Lower leg skin (tissue), 4 donors: ENCODE results near the gene TBC1D22A. TPM values are rescaled to one million over a fixed set of nuclear protein-coding genes. Genes with fewer than 3 reads are reported as not detected.

Source experiments
- DNase-seq, 2 donors: peaks; one replicate each; pipeline ENCODE4 v3.0.0-alpha.2; 2019; ENCODE audit warnings: low spot score in 2 of 2
- H3K4me3 ChIP-seq: fragments of 200-600 bp; sonication (generic); 2 replicates; pipeline ENCODE4 v1.5.1; 2017; ENCODE audit warnings: mild to moderate bottlenecking, low read depth; ENCODE audit not compliant: poor library complexity, severe bottlenecking
- POLR2A ChIP-seq, 2 donors: fragments of 450-650 bp; IDR thresholded peaks; one replicate each; pipeline ENCODE4 v1.6.1; 2016 to 2017; ENCODE audit warnings: antibody characterized with exemption in 2 of 2, mild to moderate bottlenecking in 1 of 2, moderate library complexity in 1 of 2
- WGBS, 2 donors: methylation state at CpG; one replicate each; pipeline ENCODE4 v1.1.5; 2018; 5-methylcytosine and 5-hydroxymethylcytosine counted together
- intact Hi-C: fragments of 100-400 bp; cut with DNase I; formaldehyde crosslinking; loops from one replicate; pipeline ENCODE4 v1.15.0; 2023; ENCODE audit warnings: low total_unique reads
- total RNA-seq, 4 donors: library from RNA; depleted of rRNA; stranded (reverse); fragments of >200 nt; gene quantifications; one replicate each; pipeline ENCODE4 v1.1.0, GENCODE V29; 2016
- TF ChIP-seq, protein P1 (sequence below), 3 donors: fragments of 450-650 bp; IDR thresholded peaks; one replicate each; pipeline ENCODE4 v1.5.1; 2016; ENCODE audit warnings: antibody characterized with exemption in 3 of 3, mild to moderate bottlenecking in 3 of 3, moderate library complexity in 2 of 3

TBC1D22A gene
- total RNA-seq, 4 donors from 2014 or later: 21.8 to 32.3 (median 31.6) TPM

DNA sequence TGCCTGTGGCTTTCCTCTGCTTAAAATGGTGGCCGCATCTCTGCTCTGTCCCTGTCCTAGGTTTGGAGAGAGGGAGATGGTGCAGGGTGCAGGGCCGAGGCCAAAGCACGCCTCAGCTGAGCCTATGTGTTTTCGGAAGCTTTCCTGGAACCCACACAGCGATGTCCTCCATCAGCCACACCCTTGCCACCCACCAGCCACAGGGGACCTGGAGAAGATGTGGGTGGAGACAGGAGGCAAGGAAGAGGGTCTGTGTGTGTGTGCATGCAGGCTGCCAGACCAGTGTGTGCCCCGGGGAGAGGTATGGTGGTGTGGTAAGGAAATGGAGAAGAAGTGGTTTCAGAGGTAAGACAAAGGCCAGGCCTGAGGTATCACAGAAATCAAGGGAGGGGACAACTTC lies 155.7 kb downstream of the TBC1D22A start:
- TF ChIP-seq, protein P1, sequence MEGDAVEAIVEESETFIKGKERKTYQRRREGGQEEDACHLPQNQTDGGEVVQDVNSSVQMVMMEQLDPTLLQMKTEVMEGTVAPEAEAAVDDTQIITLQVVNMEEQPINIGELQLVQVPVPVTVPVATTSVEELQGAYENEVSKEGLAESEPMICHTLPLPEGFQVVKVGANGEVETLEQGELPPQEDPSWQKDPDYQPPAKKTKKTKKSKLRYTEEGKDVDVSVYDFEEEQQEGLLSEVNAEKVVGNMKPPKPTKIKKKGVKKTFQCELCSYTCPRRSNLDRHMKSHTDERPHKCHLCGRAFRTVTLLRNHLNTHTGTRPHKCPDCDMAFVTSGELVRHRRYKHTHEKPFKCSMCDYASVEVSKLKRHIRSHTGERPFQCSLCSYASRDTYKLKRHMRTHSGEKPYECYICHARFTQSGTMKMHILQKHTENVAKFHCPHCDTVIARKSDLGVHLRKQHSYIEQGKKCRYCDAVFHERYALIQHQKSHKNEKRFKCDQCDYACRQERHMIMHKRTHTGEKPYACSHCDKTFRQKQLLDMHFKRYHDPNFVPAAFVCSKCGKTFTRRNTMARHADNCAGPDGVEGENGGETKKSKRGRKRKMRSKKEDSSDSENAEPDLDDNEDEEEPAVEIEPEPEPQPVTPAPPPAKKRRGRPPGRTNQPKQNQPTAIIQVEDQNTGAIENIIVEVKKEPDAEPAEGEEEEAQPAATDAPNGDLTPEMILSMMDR (IDR thresholded peaks at IDR 0.05): no peak
- TF ChIP-seq POLR2A (IDR thresholded peaks at IDR 0.05): no peak
- peak in 1 of 2 donors; percentile 52 for DNase-seq

DNA sequence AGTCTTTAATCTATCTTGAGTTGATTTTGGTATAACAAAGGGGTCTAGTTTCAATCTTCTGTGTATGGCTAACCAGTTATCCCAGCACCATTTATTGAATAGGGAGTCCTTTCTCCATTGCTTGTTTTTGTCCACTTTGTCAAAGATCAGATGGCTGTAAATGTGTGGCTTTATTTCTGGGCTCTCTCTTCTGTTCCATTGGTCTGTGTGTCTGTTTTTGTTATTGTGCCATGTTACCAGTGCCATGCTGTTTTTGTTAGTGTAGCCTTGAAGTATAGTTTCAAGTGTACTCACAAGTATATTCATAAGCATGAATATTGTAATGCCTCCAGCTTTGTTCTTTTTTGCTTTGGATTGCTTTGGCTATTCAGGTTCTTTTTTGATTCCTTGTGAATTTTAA lies 159.6 kb downstream of the TBC1D22A start:
- intact Hi-C loops: no loop called here
- TF ChIP-seq POLR2A (IDR thresholded peaks at IDR 0.05): no peak
- TF ChIP-seq, protein P1 (IDR thresholded peaks at IDR 0.05): no peak
- H3K4me3 ChIP-seq: no peak overlapping the region
- no peak for DNase-seq

More for the DNA sequence above, 155.7 kb downstream of the TBC1D22A start:
- intact Hi-C loops: no loop called here
- no peak overlapping the region for H3K4me3 ChIP-seq
- 85 to 90% methylated on average over 6 of the region's 6 CpGs for WGBS, 2 donors

DNA sequence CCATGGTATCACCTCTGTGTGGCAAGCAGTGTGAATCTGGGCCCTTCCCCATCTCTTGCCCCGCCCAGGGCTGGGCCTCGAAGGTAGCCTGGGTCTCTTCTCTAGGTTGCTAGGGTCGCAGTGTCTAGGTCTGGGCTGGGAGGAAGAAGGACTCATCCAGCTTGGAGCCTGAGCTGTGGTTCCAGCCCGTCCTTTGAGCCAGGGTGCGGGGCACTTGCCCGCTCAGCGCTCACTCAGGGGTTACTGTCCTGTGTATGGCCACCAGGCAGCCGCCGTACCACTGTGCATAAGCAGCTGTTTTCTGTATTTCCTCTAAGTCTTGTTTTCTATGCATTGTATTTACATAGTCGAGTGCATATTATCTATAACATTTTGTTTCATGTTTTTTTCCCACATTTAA lies 160.9 kb downstream of the TBC1D22A start:
- TF ChIP-seq, protein P1 (IDR thresholded peaks at IDR 0.05): no peak
- TF ChIP-seq POLR2A (IDR thresholded peaks at IDR 0.05): no peak
- no peak overlapping the region for H3K4me3 ChIP-seq
- no peak for DNase-seq
- intact Hi-C loops: no loop called here
- 92 to 97% methylated on average over 10 of the region's 10 CpGs for WGBS, 2 donors

DNA sequence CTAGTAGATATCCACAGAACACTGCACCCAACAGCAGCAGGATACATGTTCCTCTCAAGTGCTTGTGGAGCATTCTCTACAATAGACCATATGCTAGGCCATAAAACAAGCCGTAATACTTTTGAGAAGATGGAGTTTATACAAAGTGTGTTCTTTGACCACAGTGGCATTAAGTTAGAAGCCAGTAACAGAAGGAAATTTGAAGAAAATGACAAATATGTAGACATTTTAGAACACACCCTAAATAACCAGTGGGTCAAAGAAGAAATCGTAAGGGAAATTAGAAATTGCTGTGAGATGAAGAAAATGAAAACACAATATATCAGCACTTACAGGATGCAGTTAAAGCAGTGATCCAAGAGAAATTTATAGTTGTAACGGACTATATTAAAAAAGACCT lies 163.4 kb downstream of the TBC1D22A start:
- no peak for DNase-seq
- TF ChIP-seq POLR2A (IDR thresholded peaks at IDR 0.05): no peak
- TF ChIP-seq, protein P1 (IDR thresholded peaks at IDR 0.05): no peak
- 60 to 84% methylated on average over 3 of the region's 3 CpGs for WGBS, 2 donors

DNA sequence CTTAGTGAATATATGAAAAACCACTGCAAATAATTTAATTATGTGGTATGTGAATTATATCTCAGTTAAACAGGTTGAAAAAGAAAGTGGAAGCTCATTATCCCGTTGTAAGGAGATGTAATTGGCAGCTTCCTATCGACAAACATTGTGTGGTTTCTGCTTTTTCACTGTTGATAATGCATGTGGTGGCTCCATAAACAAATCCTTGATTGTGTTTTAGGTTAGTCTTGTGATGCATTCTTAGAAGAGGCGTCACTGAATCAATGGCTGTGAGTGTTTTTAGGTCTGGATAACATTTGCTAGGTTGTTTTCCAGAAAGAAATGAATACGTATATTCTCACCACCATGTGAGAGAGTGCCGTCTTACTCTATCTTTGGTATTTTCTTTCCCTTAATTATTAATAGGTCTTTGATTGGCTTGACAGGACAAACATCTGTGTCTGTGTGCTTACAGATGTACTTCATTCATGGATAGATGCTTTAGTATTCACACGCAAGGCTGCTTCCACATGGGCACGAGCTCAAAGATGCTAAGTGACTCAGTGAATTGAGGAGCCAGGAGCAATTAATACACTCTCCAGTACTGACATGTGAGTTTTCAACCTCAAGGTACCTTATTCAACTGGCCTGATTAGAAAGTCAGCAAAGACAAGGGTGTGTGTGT lies 166.7 kb downstream of the TBC1D22A start:
- no peak for TF ChIP-seq POLR2A (IDR thresholded peaks at IDR 0.05)
- TF ChIP-seq, protein P1 (IDR thresholded peaks at IDR 0.05): no peak
- 62 to 74% methylated on average over 7 of the region's 7 CpGs for WGBS, 2 donors
- intact Hi-C loops: no loop called here
- DNase-seq: no peak
- no peak overlapping the region for H3K4me3 ChIP-seq

More for the DNA sequence above, 163.4 kb downstream of the TBC1D22A start:
- intact Hi-C loops: no loop called here
- no peak overlapping the region for H3K4me3 ChIP-seq

DNA sequence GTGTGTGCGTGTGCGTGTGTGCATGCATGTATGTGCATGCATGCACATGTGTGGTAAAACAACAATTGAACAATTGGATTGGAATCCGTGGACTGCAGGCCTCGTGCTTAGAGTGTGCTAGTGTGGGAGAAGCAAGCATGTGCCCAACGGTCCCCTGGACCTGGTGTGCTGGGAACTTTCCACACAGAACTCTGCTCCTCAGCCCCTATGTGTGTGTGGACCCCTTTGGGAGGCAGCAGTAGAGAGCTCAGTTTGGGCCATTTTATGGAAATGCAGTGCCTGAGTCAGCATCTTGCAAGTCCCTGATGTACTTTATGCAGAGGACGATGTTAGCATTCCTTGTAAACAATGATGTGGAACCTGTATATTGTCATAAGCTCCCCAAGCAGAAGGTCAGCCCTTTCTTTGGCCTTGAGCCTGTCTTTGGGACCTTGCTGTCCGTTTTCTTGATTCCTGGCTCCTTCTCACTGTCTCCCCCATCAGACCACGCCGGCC lies 167.3 kb downstream of the TBC1D22A start:
- TF ChIP-seq, protein P1 (IDR thresholded peaks at IDR 0.05): no peak
- TF ChIP-seq POLR2A (IDR thresholded peaks at IDR 0.05): no peak
- H3K4me3 ChIP-seq: no peak overlapping the region
- peak in 1 of 2 donors; percentile 58 for DNase-seq
- intact Hi-C loops: no loop called here
- WGBS, 2 donors: 63 to 84% methylated on average over 9 of the region's 9 CpGs
